Calu3 (cell line): ENCODE measurements around the gene IRF2BPL. TPM values are rescaled to one million over a fixed set of nuclear protein-coding genes. Genes with fewer than 3 reads are reported as not detected.

Experiments used
- BruUV-seq: library from RNA; stranded (reverse); fragments of 400-500 nt; replicated peaks from 2 replicates; lab custom pipeline; 2021; lab: Mats Ljungman, UMichigan
- CTCF ChIA-PET: fragments of 300-600 bp; sonication (Branson Sonifier 250); formaldehyde crosslinking; loops from one replicate; lab custom pipeline; 2022; ENCODE audit warnings: antibody characterized with exemption; lab: Charles Lee
- DNase-seq: peaks from one replicate; pipeline ENCODE4 v3.0.0; 2022
- H3K27ac Mint-ChIP-seq: one replicate; pipeline ENCODE4 v1.8.0; 2022; ENCODE audit warnings: mixed read lengths; ENCODE audit not compliant: unreplicated experiment
- H3K27me3 Mint-ChIP-seq: one replicate; pipeline ENCODE4 v1.8.0; 2022; ENCODE audit warnings: mixed read lengths; ENCODE audit not compliant: unreplicated experiment
- H3K36me3 Mint-ChIP-seq: one replicate; pipeline ENCODE4 v1.8.0; 2022; ENCODE audit warnings: mild to moderate bottlenecking, moderate library complexity, mixed read lengths; ENCODE audit not compliant: insufficient read depth, unreplicated experiment
- H3K4me1 Mint-ChIP-seq: one replicate; pipeline ENCODE4 v1.8.0; 2022; ENCODE audit warnings: mild to moderate bottlenecking, low read depth, mixed read lengths; ENCODE audit not compliant: unreplicated experiment
- H3K4me3 Mint-ChIP-seq: one replicate; pipeline ENCODE4 v1.8.0; 2022; ENCODE audit warnings: mild to moderate bottlenecking, low read depth, moderate library complexity, mixed read lengths; ENCODE audit not compliant: unreplicated experiment
- H3K9me3 Mint-ChIP-seq: one replicate; pipeline ENCODE4 v1.8.0; 2022; ENCODE audit warnings: low read depth, mixed read lengths; ENCODE audit not compliant: unreplicated experiment
- intact Hi-C: fragments of 100-400 bp; cut with micrococcal nuclease; formaldehyde crosslinking; loops from one replicate; pipeline ENCODE4 v1.10.0; 2022; ENCODE audit not compliant: unreplicated experiment
- total RNA-seq: library from RNA; stranded (reverse); gene quantifications from 2 replicates; pipeline ENCODE4 v1.2.3, GENCODE V29; 2022
- TF ChIP-seq, protein P1 (sequence below): fragments of 200-600 bp; IDR thresholded peaks from one replicate; pipeline ENCODE4 v1.8.0; 2022; ENCODE audit warnings: antibody characterized with exemption; ENCODE audit not compliant: unreplicated experiment

IRF2BPL gene
- total RNA-seq, 1 experiment from 2014 or later, result 30.1 TPM

DNA sequence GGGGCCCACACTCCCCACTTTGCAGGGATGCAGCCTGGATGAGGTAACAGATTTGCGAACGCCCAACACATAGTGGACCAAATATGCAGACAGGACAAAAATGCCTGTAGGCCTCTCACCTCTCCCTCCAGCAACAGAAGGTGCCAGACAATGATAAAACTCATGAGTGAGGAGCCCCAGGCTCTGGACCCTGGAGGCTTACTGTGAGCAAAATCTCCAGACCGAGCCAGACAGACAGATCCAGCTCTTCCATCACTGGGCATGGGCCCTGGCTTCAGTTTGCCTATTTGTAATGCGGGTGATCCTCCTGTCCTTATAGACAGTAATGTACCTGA is 42.3 kb downstream of the IRF2BPL start:
- no TSS peak for BruUV-seq
- H3K9me3 Mint-ChIP-seq, result peaks cover 3% of the 10 kb centered on the region
- TF ChIP-seq, protein P1, sequence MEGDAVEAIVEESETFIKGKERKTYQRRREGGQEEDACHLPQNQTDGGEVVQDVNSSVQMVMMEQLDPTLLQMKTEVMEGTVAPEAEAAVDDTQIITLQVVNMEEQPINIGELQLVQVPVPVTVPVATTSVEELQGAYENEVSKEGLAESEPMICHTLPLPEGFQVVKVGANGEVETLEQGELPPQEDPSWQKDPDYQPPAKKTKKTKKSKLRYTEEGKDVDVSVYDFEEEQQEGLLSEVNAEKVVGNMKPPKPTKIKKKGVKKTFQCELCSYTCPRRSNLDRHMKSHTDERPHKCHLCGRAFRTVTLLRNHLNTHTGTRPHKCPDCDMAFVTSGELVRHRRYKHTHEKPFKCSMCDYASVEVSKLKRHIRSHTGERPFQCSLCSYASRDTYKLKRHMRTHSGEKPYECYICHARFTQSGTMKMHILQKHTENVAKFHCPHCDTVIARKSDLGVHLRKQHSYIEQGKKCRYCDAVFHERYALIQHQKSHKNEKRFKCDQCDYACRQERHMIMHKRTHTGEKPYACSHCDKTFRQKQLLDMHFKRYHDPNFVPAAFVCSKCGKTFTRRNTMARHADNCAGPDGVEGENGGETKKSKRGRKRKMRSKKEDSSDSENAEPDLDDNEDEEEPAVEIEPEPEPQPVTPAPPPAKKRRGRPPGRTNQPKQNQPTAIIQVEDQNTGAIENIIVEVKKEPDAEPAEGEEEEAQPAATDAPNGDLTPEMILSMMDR, result no peak
- H3K4me3 Mint-ChIP-seq, result no peak overlapping the region
- H3K27ac Mint-ChIP-seq, result no peak overlapping the region
- no peaks in the 10 kb centered on the region for H3K27me3 Mint-ChIP-seq
- DNase-seq, result no peak
- H3K4me1 Mint-ChIP-seq, result peaks cover 14% of the 10 kb centered on the region
- CTCF ChIA-PET, result interaction anchor here (0.8 kb wide), 1 partner anchor 111 kb away, joined by 3 read pairs; no protein-coding TSS in a partner anchor
- no peaks in the 10 kb centered on the region for H3K36me3 Mint-ChIP-seq
- intact Hi-C loops, result no loop called here

DNA sequence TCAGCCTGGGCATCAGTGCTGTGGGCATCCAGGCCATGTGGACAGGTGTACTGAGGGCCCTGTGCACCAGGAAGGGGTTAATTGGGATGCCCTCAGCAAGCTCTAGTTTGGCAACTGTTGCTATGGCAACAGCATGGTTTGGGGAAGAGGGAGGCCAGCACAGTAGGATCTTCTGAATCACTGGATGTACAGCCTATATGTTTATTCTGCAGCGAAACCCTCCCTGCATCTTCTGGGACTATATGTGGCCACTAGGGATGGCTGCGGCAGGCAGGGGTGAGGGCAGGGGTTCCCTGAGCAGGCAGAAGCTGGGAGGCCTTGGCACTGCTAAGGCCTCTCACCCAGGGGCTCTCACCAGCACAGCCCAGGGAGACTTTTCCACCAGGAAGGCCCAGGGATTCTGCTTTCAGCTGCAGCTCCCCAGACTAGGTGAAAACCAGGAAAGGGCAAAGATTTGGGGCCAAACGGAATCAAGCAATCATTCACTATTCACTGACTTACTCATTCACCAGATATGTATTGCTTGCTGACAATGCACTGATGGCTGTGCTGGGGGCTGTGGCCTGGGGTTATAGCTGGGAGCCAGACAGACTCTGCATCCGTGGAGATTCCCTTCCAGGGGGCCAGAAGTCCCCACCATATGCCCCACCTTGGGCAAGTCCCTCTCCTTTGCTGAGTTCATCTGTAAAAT is 42.8 kb downstream of the IRF2BPL start:
- Mint-ChIP-seq H3K4me3 (no peak overlapping the region), H3K4me1 (peaks cover 14% of the 10 kb centered on the region), H3K27me3 (no peaks in the 10 kb centered on the region), H3K27ac (no peak overlapping the region), H3K9me3 (peaks cover 3% of the 10 kb centered on the region), H3K36me3 (no peaks in the 10 kb centered on the region)
- CTCF ChIA-PET, result interaction anchor here (0.8 kb wide), 1 partner anchor 110 kb away, joined by 3 read pairs; no protein-coding TSS in a partner anchor
- TF ChIP-seq, protein P1, result no peak
- intact Hi-C loops, result no loop called here
- BruUV-seq, result no TSS peak
- DNase-seq, result no peak

DNA sequence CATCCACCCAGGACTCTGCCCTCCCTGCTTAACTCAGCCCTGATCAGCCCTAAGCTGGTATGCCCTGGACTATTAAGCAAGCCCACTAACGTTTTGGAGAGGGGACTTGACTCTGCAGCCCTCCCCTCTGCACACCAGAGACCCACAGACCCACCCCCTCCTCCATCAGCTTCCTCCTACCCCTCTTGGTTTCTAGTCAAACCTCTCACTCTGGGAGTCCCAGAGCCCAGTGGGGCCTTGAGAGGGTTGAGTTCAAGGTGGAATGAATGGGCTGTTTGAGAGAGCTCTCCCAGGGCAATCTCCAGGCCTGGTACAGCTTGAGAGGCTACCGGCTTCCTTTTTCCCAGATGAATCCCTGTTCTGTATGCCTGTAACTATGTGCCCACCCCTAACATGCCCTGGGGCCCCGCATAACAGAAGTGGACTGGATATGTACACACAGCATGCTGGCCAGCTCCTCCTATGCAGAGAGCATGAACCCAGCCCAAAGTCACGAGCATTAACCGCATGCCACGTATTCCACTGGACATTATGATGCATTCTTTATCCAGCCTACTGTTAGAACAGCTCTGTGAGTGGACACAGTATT is 43.6 kb downstream of the IRF2BPL start:
- DNase-seq, result no peak
- no TSS peak for BruUV-seq
- Mint-ChIP-seq H3K4me1 (peaks cover 14% of the 10 kb centered on the region), H3K27me3 (no peaks in the 10 kb centered on the region), H3K36me3 (no peaks in the 10 kb centered on the region), H3K9me3 (peaks cover 3% of the 10 kb centered on the region), H3K4me3 (no peak overlapping the region), H3K27ac (no peak overlapping the region)
- intact Hi-C loops, result no loop called here
- TF ChIP-seq, protein P1, result no peak
- CTCF ChIA-PET, result no interaction called here

DNA sequence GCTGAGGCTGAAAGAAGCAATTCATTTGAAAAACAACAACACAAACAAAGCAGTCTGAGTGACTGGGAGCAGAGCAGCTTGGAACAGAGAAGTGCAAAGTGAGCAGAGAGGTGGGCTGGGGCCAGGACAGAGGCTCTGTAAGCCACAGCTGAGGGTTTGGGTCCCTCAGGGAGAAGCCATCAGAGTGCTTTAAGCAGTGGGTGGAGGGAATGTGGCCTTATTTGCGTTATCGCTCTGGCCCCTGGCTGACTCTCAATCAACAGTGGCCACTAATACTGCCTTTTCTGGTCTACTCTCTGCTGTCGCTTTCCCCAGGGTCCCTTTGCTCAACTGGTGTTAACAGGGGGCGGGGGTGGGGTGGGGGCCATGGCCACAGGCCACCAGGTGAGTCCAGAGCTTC is 44.2 kb downstream of the IRF2BPL start:
- BruUV-seq, result no TSS peak
- intact Hi-C loops, result no loop called here
- TF ChIP-seq, protein P1, result no peak
- Mint-ChIP-seq H3K9me3 (peaks cover 3% of the 10 kb centered on the region), H3K27ac (no peak overlapping the region), H3K27me3 (no peaks in the 10 kb centered on the region), H3K36me3 (no peaks in the 10 kb centered on the region), H3K4me3 (no peak overlapping the region), H3K4me1 (peaks cover 14% of the 10 kb centered on the region)
- DNase-seq, result no peak
- CTCF ChIA-PET, result interaction anchor here (0.7 kb wide), 1 partner anchor 20 kb away, joined by 7 read pairs; no protein-coding TSS in a partner anchor
